NCI-H2196 treated with DMSO at 0.1 percent for 48 hours (cell line): ENCODE data around the gene TNS1.

Experiments used
- DNase-seq: peaks from one replicate; lab custom pipeline; 2025; ENCODE audit not compliant: unreplicated experiment; lab: John Stamatoyannopoulos, UW

The TNS1 gene

DNA sequence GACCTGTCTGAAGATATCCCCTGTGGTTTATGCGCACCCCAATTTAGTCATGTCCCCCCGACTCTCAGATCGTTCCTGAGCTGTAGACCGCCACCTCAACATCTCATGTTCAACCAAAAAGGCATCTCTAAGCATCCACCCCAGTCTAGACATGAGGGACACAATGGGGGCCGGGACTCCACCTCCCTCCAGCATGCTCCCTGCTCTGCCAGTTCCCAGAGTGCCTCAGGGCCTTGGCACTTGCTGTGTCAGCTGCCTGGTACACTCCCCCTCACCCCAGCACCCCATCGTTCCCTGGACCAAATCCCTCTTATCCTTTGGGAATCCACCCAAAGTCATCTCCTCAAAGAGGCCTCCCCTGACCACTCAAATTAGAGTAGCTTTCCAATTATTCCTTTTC is 22.2 kb downstream of the TNS1 start:
- DNase-seq: no peak

DNA sequence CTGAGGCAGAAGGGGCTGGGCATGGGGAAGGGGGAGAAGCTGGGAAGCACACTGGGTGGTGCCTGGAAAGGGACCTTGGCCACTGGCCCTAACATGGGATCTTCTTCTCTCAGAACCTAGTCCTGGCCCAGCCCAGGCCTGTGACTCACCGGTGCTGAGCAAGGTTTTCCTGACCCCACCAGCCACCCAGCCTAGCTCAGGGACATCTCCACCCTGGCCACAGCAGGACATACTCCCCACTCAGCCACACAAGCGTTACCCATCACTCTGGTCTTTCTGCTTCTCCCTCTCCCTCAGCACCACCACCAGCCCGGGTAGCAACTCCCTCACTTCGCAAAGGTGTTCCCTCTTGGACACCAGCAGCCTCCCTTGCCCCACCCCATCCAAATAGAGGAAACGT is 22.8 kb downstream of the TNS1 start:
- DNase-seq: no peak

DNA sequence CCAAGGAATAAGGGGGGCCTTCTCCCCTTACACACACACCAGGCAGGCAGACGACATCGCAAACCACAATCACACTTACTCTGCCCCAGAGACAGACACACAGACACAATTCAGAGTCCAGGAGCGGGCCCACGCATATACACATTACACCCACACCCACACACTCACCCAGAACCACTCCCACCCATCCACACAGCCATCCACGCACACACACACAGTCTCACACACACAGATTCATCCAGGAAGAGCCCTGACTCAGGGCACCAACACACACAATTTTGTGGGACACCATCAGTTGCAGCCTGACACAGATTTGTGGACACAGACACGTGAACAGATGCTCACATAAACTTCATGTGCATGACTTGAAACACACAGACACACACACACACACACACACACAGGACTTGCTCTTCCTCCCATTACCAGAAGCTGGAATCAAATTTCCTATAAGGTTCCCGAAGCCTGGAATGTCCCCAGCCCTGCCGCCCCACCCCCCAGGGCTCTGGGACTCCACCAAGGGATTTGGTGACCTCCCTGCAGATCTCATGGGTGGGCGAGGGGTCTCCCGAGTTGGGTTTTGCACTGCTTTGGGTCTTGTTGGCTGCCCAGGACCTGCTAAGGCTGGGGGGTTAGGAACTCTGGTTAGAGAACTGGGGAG is 23.5 kb downstream of the TNS1 start:
- DNase-seq: no peak

DNA sequence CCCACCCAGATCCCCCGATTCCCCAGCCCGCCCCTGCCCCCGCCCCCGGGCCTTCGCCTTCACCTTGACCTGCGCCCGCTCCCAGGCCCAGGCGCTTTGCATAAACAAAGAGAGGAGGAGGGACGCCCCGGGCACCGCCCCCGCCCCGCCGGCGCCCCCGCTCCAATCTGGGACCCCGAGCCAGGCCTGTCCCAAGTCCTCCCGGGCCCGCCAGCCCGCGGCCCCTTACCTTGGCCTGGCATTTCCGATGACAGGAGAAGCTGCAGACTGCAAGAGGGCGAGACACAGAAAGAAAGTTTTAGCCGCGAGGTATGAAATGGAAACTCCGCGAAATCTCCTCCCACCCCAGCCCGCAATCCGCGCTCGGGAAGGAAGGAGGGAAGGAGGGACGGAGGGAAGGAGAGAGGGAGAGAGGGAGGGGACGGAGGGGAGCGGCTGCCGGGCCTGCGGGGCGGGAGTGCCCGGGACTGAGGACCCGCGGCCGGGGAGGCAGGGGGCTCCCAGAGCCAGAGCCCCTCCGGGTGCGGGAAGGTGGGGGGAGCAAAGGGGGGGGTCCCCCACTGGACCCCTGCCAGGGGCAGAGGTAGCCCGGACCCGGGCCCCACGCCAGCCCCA is 24.2 kb downstream of the TNS1 start:
- no peak for DNase-seq

DNA sequence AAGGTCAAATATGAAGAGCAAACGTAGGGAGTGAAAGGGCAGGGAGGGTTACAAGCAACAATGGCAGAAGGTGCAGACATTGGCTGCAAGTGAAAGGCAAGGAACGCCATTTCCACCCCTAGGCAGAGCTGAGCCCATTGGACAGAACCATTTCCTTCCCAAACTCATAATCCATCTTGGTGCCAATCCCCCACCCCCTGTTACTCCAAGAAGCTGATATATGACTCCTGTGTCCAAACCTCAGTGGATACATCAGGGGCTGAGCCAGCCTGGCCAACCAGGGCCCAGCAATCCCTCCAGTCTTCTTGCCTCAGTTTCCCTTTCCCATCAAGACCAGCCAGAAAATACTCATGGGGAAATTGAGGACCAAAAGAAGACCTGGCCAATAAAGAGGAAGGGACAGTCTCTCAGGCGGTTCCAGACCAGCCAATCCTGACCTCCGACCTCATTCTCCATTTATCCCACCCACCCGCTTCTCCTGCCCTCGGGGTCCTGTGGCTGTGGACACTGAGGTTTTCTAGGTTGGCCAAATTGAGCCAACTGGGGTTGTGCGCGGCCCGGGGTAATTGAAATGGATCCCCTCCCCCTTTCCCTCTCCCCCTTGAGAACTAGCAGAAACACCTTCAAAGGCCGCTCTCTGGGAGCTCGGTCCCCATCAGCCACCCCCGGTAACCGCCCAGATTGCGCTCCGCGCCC is 24.8 kb downstream of the TNS1 start:
- no peak for DNase-seq

DNA sequence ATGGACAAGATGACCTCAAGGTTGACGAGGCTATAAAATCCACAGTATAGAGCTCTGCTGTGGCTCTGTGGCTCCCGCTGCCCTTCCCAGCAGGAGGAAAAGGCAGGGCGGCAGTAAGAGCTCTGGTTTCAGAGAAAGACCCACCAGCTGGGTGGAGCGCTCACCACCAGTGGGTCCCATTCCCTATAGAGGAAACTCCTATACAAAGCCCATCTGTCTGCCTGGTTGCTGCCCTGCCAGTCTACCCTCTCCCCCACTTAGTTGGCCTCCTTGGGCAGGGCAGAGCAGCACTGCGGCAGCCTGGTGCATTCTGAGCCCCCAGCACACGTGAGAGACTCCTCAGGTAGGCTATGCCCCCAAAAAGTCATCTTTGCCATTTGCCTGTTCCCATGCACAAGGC is 26.5 kb downstream of the TNS1 start:
- no peak for DNase-seq

GRCh38 chr2:217975626-217976025 is 27.2 kb downstream of the TNS1 start:
- no peak for DNase-seq

GRCh38 chr2:217974389-217975005 is 28.3 kb downstream of the TNS1 start:
- no peak for DNase-seq

DNA sequence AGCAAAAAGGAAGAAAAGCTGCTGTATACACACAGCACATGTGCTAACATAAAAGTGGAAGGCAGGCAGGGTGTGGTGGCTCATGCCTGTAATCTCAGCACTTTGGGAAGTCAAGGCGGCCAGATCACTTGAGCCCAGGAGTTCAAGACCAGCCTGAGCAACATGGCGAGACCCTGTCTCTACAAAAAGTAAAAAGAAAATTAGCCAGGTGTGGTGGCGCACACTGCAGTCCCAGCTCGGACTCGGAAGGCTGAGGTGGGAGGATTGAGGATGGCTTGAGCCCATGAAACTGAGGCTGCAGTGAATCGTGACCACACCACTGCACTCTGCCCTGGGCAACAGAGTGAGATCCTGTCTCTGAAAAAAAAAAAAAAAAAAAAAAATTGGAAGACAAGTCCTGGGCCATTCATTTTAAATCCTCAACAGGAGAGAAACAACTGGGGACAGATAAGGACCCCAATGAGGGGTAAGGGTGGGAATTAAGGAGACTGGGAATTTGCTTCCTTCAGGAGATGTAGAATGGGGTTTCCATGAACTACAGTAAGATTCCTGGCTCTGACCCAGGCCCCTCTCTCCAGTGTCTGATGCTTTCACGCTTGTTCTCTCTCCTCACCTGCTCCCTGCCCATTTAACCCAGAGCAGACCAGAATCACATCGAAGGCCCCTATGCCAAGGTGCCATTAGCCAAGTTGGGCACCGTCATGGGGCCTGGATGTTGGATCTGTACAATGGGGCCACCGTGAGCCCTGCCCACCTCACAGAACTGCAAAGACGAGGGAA is 29.6 kb downstream of the TNS1 start:
- DNase-seq: no peak

GRCh38 chr2:217972490-217972889 is 30.3 kb downstream of the TNS1 start:
- DNase-seq: peak; percentile 19

DNA sequence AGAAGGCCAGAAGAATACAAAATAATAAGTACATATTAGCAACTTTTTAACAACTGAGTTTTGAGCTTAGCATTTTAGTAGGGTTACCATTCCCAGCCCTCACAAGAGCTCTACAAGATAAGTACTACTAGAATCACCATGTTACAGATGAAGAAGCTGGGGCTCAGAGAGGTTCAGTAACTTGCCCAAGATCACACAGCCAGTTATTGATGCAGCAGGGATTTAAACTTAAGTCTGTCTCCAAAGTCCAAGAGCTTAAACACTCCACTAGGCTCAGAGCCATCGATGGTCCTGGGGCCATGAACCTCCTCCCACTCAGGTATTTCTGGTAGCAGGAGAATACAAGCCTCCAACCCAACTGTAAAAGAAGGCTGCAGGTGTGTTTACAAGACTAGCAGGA is 30.8 kb downstream of the TNS1 start:
- no peak for DNase-seq

DNA sequence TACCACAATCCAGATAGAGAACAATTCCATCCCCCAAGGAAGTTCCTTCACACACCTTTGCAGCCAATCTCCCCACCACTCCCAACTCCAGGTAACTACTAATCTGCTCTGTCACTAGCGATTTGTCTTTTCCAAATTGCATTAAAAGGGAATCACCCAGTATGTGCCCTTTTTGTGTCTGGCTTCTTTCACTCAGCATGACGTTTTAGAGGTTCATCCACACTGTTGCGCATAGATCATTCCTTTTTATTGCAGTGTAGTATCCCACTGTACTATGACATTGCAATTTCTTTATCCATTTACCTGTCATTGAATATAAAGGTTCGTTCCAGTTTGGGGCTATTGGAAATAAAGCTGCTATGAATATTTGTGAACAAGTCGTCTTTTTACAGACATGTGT is 31.6 kb downstream of the TNS1 start:
- DNase-seq: no peak

GRCh38 chr2:217970206-217970605 is 32.6 kb downstream of the TNS1 start:
- DNase-seq: no peak

GRCh38 chr2:217969588-217969987 is 33.2 kb downstream of the TNS1 start:
- DNase-seq: no peak

DNA sequence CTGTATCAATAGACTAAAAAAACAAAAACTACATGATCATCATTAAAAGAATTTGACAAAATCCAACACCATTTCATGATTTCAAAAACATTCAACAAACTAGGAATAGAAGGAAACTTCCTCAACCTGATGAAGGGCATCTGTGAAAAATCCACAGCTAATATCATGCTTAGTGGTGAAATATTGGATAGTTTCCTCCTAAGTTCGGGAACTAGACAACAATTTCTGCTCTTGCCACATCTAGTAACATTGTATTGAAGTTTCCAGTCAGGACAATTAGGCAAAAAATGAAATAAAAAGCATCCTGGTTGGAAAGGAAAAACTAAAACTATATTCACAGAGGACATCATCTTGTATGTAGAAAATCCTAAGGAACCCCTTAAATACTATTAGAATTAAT is 34.8 kb downstream of the TNS1 start:
- no peak for DNase-seq

GRCh38 chr2:217966423-217967070 is 36.2 kb downstream of the TNS1 start:
- DNase-seq: no peak

DNA sequence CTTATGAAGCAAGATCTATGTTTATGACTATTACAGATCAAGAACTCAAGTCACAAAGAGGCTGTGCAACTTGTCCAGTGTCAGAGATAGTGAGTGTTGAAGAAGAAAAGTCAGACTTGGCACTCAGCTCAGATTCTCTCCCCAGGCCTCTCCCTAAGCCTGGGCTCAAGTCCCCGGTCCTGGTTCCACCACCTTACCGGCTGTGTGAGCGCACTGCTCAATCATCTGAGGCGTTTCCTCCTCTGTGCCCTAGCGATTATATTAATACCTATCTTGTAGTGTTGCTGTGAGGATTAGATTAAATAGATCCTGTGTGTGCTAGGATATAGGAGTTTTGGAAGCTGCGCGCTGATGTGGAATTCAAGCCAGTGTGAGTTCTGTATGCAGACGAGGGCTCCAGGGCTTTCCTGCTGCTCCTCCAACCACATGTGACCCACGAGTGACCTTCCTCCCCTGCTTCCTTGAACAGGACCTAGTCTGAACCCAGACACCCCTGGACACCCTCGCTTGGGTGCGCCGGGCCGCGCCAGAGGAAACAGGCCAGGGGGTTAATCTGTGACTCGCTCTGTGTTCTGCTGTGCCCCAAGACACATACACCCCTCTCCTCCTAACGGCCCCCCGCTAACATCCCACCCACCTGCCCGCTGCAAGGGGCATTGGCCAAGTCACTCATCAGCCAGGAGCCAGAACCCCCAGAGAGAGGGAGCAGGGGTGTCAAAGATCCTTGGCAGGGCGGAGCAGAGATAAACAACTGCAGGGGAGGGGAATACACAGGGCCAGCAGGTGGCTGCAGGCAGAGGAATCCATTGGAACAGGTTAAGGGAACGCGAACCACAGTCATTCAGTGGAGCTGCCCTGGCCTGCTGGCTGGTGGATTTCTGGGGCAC is 38.3 kb downstream of the TNS1 start:
- DNase-seq: peak; percentile 42

DNA sequence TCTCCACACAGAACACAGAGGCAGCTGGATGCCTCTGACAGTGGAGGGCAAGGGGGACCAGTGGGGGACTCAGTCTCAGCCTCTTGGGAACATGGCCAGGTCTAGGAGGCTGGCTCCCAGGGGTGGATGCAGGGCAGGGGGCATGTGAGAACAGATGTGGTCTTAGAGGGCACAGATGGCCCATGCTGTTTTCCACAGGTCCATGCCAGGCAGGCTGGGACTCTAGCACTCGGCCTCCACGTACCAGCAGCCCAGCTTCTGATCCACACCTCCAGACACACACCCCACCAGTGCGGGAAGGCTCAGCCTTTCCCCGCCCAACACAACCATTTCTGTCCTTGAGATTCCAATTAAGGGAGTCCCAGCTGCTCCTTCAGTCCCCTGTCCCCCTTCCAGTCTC is 42.4 kb downstream of the TNS1 start:
- DNase-seq: no peak

DNA sequence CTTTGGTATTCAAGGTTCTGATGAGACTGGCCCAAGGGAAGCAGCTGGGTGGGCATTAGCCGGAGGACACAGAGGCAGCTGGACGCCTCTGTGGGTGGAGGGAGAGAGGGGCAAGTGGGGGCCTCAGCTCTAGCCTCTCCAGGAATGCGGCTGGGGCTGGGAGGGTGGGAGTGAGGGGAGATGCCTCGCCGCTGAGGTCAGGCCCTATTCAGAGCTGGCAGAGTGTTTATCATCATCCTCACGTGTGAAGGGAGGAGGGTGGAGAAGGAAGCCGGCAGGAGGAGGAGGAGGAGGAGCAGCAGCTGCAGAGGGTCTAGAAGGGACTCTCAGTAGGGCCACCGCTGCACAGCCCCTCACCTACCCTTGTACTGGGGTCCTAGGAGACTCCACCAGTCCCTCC is 43.1 kb downstream of the TNS1 start:
- DNase-seq: no peak

- no peak for DNase-seq
Measured at GRCh38 chr2:217958884-217959225, 43.9 kb downstream of the TNS1 start.
